HG02588 (cell line): ENCODE results near the gene KRT78.

ENCODE experiments used
- ATAC-seq: cut with Tn5 transposase; IDR thresholded peaks from one replicate; pipeline ENCODE4 v1.9.1; 2021; ENCODE audit warnings: mild to moderate bottlenecking, moderate library complexity; ENCODE audit not compliant: unreplicated experiment

KRT78 gene

GRCh38 chr12:52813885-52814709, 34.7 kb downstream of the KRT78 start, which contains the start of gene KRT4:
KRT4 (minus strand) TSS chr12:52814116; CDS start chr12:52814058, 58 bp downstream.
- no peak for ATAC-seq

GRCh38 chr12:52813203-52813819, 35.5 kb downstream of the KRT78 start:
- ATAC-seq: no peak

- ATAC-seq: no peak
These were observed 36.0 kb downstream of the KRT78 start for GRCh38 chr12:52812749-52813148.

GRCh38 chr12:52812073-52812400, 36.8 kb downstream of the KRT78 start:
- no peak for ATAC-seq

GRCh38 chr12:52811191-52812072, 37.4 kb downstream of the KRT78 start:
- no peak for ATAC-seq

- ATAC-seq: no peak
These were observed 38.2 kb downstream of the KRT78 start for GRCh38 chr12:52810554-52810953.

- ATAC-seq: no peak
These were observed 39.6 kb downstream of the KRT78 start for GRCh38 chr12:52809166-52809565.

- ATAC-seq: no peak
These were observed 40.1 kb downstream of the KRT78 start for GRCh38 chr12:52808573-52809160.

GRCh38 chr12:52807544-52808470, 41.0 kb downstream of the KRT78 start:
- no peak for ATAC-seq

- ATAC-seq: no peak
These were observed 41.8 kb downstream of the KRT78 start for GRCh38 chr12:52806821-52807543.

- ATAC-seq: no peak
These were observed 42.5 kb downstream of the KRT78 start for GRCh38 chr12:52806169-52806811.

GRCh38 chr12:52805739-52806138, 43.1 kb downstream of the KRT78 start:
- ATAC-seq: no peak

- ATAC-seq: no peak
These were observed 43.8 kb downstream of the KRT78 start for GRCh38 chr12:52805000-52805399.

GRCh38 chr12:52802442-52802841, 46.4 kb downstream of the KRT78 start:
- no peak for ATAC-seq

GRCh38 chr12:52801773-52802172, 47.0 kb downstream of the KRT78 start:
- no peak for ATAC-seq

GRCh38 chr12:52800259-52800917, 48.4 kb downstream of the KRT78 start:
- no peak for ATAC-seq

GRCh38 chr12:52799505-52800211, 49.1 kb downstream of the KRT78 start:
- ATAC-seq: no peak
